ENCODE measurements around the gene LIN52. TPM values are rescaled to one million over a fixed set of nuclear protein-coding genes. Genes with fewer than 3 reads are reported as not detected.

LIN52 gene
- total and polyA plus RNA-seq, 2 donors (not counting 3 experiments of a cell fraction or from before 2014, with no cell fraction given): 6.6 to 9.7 TPM

- H3K4me3 ChIP-seq (replicated peaks in 1 of 3; ENCODE audit: insufficient read depth in 1 of 3, low read depth in 1 of 3, low read length in 3 of 3): no peak overlapping the region
- no peaks in the 10 kb centered on the region for H3K27me3 ChIP-seq (ENCODE audit: control insufficient read depth in 2 of 2, insufficient read depth in 2 of 2, low read length in 2 of 2)
- intact Hi-C loops (cut with micrococcal nuclease): no loop called here
- H3K27ac ChIP-seq (ENCODE audit: insufficient read depth, low read depth, low read length): no peak overlapping the region
- no peak overlapping the region for H3K4me2 ChIP-seq (ENCODE audit: insufficient read depth, low read length)
- H3K9me3 ChIP-seq (replicated peaks; ENCODE audit: control insufficient read depth, insufficient read depth, low read length): no peaks in the 10 kb centered on the region
- ChIA-PET POLR2A (no interaction called here), CTCF (interaction anchor here (0.7 to 1.1 kb wide), 5 partner anchors 9 to 54 kb away, joined by 3 to 5 read pairs (median 4); no protein-coding TSS in a partner anchor)
- DNase-seq (ENCODE audit: low read depth, low spot score) (peak; percentile 20), FAIRE-seq (peak; percentile 77)
- TF ChIP-seq JUN (IDR thresholded peaks at IDR 0.05; ENCODE audit: borderline replicate concordance, insufficient read depth, insufficient read length, low read depth) (no peak), CTCF (IDR thresholded peaks at IDR 0.05; ENCODE audit: extremely low read depth in 1 of 2, insufficient read depth in 1 of 2, low read depth in 1 of 2, low read length in 2 of 2) (peak; percentile 6 to 7)
- H3K79me2 ChIP-seq (ENCODE audit: control insufficient read depth, insufficient read depth, low read length): no peaks in the 10 kb centered on the region
- dilution Hi-C loops (cut with MboI; ENCODE audit: extremely low pct_ligation_motif_present, low sequenced_read_pairs): no loop called here
- no peaks in the 10 kb centered on the region for H3K9me1 ChIP-seq (replicated peaks; ENCODE audit: control insufficient read depth, extremely low read depth, insufficient read depth, low read length)
- no peaks in the 10 kb centered on the region for H3K4me1 ChIP-seq (ENCODE audit: control insufficient read depth, extremely low read depth, insufficient read depth, low read length)
- H4K20me1 ChIP-seq (replicated peaks; ENCODE audit: control insufficient read depth, extremely low read depth, insufficient read depth, low read length): no peaks in the 10 kb centered on the region
- no peak overlapping the region for H3K9ac ChIP-seq (replicated peaks; ENCODE audit: extremely low read depth, insufficient read depth, low read length)
- no TSS peak for BruUV-seq (replicated peaks)
- H3K36me3 ChIP-seq (ENCODE audit: control insufficient read depth in 2 of 2, extremely low read depth in 1 of 2, insufficient read depth in 2 of 2, low read length in 2 of 2): no peaks in the 10 kb centered on the region
- H2AFZ ChIP-seq (ENCODE audit: low read depth, low read length): no peak overlapping the region
These were observed 36.5 kb upstream of the LIN52 start for GRCh38 chr14:74048281-74048680.

- no peak for DNase-seq (ENCODE audit: low read depth, low spot score)
- ChIA-PET CTCF (interaction anchor here (1.0 kb wide), 2 partner anchors 9 to 12 kb away, joined by 3 to 6 read pairs; no protein-coding TSS in a partner anchor), POLR2A (interaction anchor here (0.7 kb wide), 1 partner anchor 979 kb away, joined by 3 read pairs; no protein-coding TSS in a partner anchor)
- no peak overlapping the region for H3K4me2 ChIP-seq (ENCODE audit: insufficient read depth, low read length)
- no peaks in the 10 kb centered on the region for H3K79me2 ChIP-seq (ENCODE audit: control insufficient read depth, insufficient read depth, low read length)
- H3K9ac ChIP-seq (replicated peaks; ENCODE audit: extremely low read depth, insufficient read depth, low read length): no peak overlapping the region
- H3K9me1 ChIP-seq (replicated peaks; ENCODE audit: control insufficient read depth, extremely low read depth, insufficient read depth, low read length): no peaks in the 10 kb centered on the region
- no peak for TF ChIP-seq MYC (IDR thresholded peaks at IDR 0.05; ENCODE audit: low read depth, low read length)
- no peak for TF ChIP-seq JUN (IDR thresholded peaks at IDR 0.05; ENCODE audit: borderline replicate concordance, insufficient read depth, insufficient read length, low read depth)
- TF ChIP-seq POLR2AphosphoS5 (IDR thresholded peaks at IDR 0.05; ENCODE audit: insufficient read depth, low read depth, low read length): no peak
- no peak for TF ChIP-seq MAX (IDR thresholded peaks at IDR 0.05; ENCODE audit: insufficient read depth, insufficient read length)
- TF ChIP-seq CTCF (IDR thresholded peaks at IDR 0.05; ENCODE audit: extremely low read depth in 1 of 2, insufficient read depth in 1 of 2, low read depth in 1 of 2, low read length in 2 of 2): no peak
- no peak for TF ChIP-seq POLR2A (IDR thresholded peaks at IDR 0.05; ENCODE audit: low read depth, low read length)
- TF ChIP-seq FOS (IDR thresholded peaks at IDR 0.05; ENCODE audit: borderline replicate concordance, insufficient read depth, low read length): no peak
- no peak for TF ChIP-seq EZH2 (IDR thresholded peaks at IDR 0.05; ENCODE audit: borderline replicate concordance, low read depth, low read length, severe bottlenecking)
- no peak for TF ChIP-seq GATA2 (IDR thresholded peaks at IDR 0.05; ENCODE audit: insufficient read depth, insufficient read length, low read depth, low read length)
- FAIRE-seq: no peak
- intact Hi-C loops (cut with micrococcal nuclease) (no loop called here), dilution Hi-C loops (cut with MboI; ENCODE audit: extremely low pct_ligation_motif_present, low sequenced_read_pairs) (no loop called here)
- no TSS peak for BruUV-seq (replicated peaks)
- H4K20me1 ChIP-seq (replicated peaks; ENCODE audit: control insufficient read depth, extremely low read depth, insufficient read depth, low read length): no peaks in the 10 kb centered on the region
- no peaks in the 10 kb centered on the region for H3K27me3 ChIP-seq (ENCODE audit: control insufficient read depth in 2 of 2, insufficient read depth in 2 of 2, low read length in 2 of 2)
- no peaks in the 10 kb centered on the region for H3K9me3 ChIP-seq (replicated peaks; ENCODE audit: control insufficient read depth, insufficient read depth, low read length)
- H3K36me3 ChIP-seq (ENCODE audit: control insufficient read depth in 2 of 2, extremely low read depth in 1 of 2, insufficient read depth in 2 of 2, low read length in 2 of 2): no peaks in the 10 kb centered on the region
- H3K27ac ChIP-seq (ENCODE audit: insufficient read depth, low read depth, low read length): no peak overlapping the region
- no peak overlapping the region for H3K4me3 ChIP-seq (replicated peaks in 1 of 3; ENCODE audit: insufficient read depth in 1 of 3, low read depth in 1 of 3, low read length in 3 of 3)
- H3K4me1 ChIP-seq (ENCODE audit: control insufficient read depth, extremely low read depth, insufficient read depth, low read length): no peaks in the 10 kb centered on the region
- H2AFZ ChIP-seq (ENCODE audit: low read depth, low read length): no peak overlapping the region
These were observed 34.8 kb upstream of the LIN52 start for GRCh38 chr14:74049876-74050495.

All from endothelial cell of umbilical vein (primary cell).